H1 (cell line): Measurements from ENCODE around the gene ADD1. TPM values are rescaled to one million over a fixed set of nuclear protein-coding genes. Genes with fewer than 3 reads are reported as not detected.

Source experiments
- ATF2 ChIP-seq: IDR thresholded peaks from 2 replicates; pipeline ENCODE4 v1.6.1; 2012; ENCODE audit warnings: low read length, inconsistent platforms
- CBX5 ChIP-seq: fragments of 300-800, 300-1000 bp; sonication (generic); IDR thresholded peaks from 2 replicates; pipeline ENCODE4 v1.7.1; 2016; ENCODE audit warnings: antibody characterized with exemption, low read length, low read depth
- CBX8 ChIP-seq: fragments of 300-800, 300-1000 bp; sonication (generic); IDR thresholded peaks from 2 replicates; pipeline ENCODE4 v1.7.1; 2016; ENCODE audit warnings: low read depth, low read length, borderline replicate concordance
- CTBP2 ChIP-seq: IDR thresholded peaks from 2 replicates; pipeline ENCODE4 v1.7.0; 2011; ENCODE audit warnings: borderline replicate concordance, mild to moderate bottlenecking, moderate library complexity, mixed read lengths, low read length; ENCODE audit not compliant: insufficient read depth, insufficient read length
- CTCF ChIP-seq, 3 experiments: IDR thresholded peaks; 1 replicate in 2 of 3; 2 replicates in 1 of 3; pipeline versions ENCODE4 v1.5.1 to v1.6.1; 2011; ENCODE audit warnings: low read length in 3 of 3, mild to moderate bottlenecking in 3 of 3, inconsistent platforms in 2 of 3, low read depth in 1 of 3, moderate library complexity in 1 of 3; ENCODE audit not compliant: insufficient read depth in 1 of 3; ENCODE audit errors: control extremely low read depth in 1 of 3
- E2F6 ChIP-seq: IDR thresholded peaks from 2 replicates; pipeline ENCODE4 v1.6.1; 2012; ENCODE audit warnings: inconsistent platforms
- EGR1 ChIP-seq: IDR thresholded peaks from 2 replicates; pipeline ENCODE4 v1.6.1; 2011; ENCODE audit warnings: low read depth, low read length, borderline replicate concordance
- EZH2 ChIP-seq: fragments of 200-600 bp; sonication (generic); IDR thresholded peaks from 2 replicates; pipeline ENCODE4 v1.7.1; 2012; ENCODE audit warnings: low read depth, mild to moderate bottlenecking, moderate library complexity, low read length, inconsistent platforms; ENCODE audit not compliant: severe bottlenecking
- JUND ChIP-seq: IDR thresholded peaks from 2 replicates; pipeline ENCODE4 v1.6.1; 2011; ENCODE audit warnings: mild to moderate bottlenecking, improper control_type of control experiment, low read length
- MAFK ChIP-seq: IDR thresholded peaks from 2 replicates; pipeline ENCODE4 v1.6.1; 2012; ENCODE audit warnings: low read depth, mild to moderate bottlenecking, improper control_type of control experiment, low read length
- PHF8 ChIP-seq: fragments of 200-600 bp; sonication (generic); conservative IDR thresholded peaks from 2 replicates; pipeline ENCODE4 v1.7.1; 2012; ENCODE audit warnings: low read depth, mild to moderate bottlenecking, inconsistent platforms, low read length, moderate library complexity
- SAP30 ChIP-seq: fragments of 300-600 bp; sonication (generic); IDR thresholded peaks from 2 replicates; pipeline ENCODE4 v1.7.1; 2012; ENCODE audit warnings: low read length, moderate library complexity, mild to moderate bottlenecking, inconsistent platforms; ENCODE audit not compliant: insufficient read depth, insufficient replicate concordance
- SIN3A ChIP-seq, 2 experiments: IDR thresholded peaks in 1 of 2; conservative IDR thresholded peaks in 1 of 2; 2 replicates each; pipeline ENCODE4 v1.6.1; 2011 to 2012; ENCODE audit warnings: low read length in 2 of 2, improper control_type of control experiment in 1 of 2, low read depth in 1 of 2, mild to moderate bottlenecking in 1 of 2
- SIRT6 ChIP-seq: IDR thresholded peaks from one replicate; pipeline ENCODE4 v1.7.1; 2012; ENCODE audit warnings: low read length, inconsistent platforms
- TBP ChIP-seq: IDR thresholded peaks from 2 replicates; pipeline ENCODE4 v1.6.1; 2011; ENCODE audit warnings: low read depth, low read length, improper control_type of control experiment
- TCF12 ChIP-seq: IDR thresholded peaks from 2 replicates; pipeline ENCODE4 v1.6.1; 2011; ENCODE audit warnings: low read depth, mild to moderate bottlenecking, low read length
- ZNF274 ChIP-seq: IDR thresholded peaks from 2 replicates; pipeline ENCODE4 v1.7.0; 2012; ENCODE audit warnings: low read length, borderline replicate concordance; ENCODE audit errors: extremely low read depth
- polyA plus RNA-seq, 7 experiments: library from polyadenylated mRNA; depleted of rRNA in 3 of 7; stranded (reverse) in 5 of 7; unstranded in 2 of 7; fragments of >200 nt in 5 of 7; fragments of 200-250 nt in 2 of 7; gene quantifications; 1 replicate in 5 of 7; 2 replicates in 1 of 7; 4 replicates in 1 of 7; pipeline versions ENCODE4 v1.2.1 to v1.2.3, GENCODE V29; 2011 to 2013; ENCODE audit warnings: missing spikeins in 2 of 7, mixed read lengths in 2 of 7
- total RNA-seq: library from RNA; stranded (reverse); fragmentation: NEBNext Ultra II Directional; extraction: Animal tissue kit (Norgen Biotek cat#: 25700); gene quantifications from 2 replicates; pipeline ENCODE4 v1.2.1, GENCODE V29; 2021

The ADD1 gene
- total and polyA plus RNA-seq, 2 of the 8 experiments (the other 6 are each of a cell fraction or from before 2014, with no cell fraction given), result 113 to 143 TPM

DNA sequence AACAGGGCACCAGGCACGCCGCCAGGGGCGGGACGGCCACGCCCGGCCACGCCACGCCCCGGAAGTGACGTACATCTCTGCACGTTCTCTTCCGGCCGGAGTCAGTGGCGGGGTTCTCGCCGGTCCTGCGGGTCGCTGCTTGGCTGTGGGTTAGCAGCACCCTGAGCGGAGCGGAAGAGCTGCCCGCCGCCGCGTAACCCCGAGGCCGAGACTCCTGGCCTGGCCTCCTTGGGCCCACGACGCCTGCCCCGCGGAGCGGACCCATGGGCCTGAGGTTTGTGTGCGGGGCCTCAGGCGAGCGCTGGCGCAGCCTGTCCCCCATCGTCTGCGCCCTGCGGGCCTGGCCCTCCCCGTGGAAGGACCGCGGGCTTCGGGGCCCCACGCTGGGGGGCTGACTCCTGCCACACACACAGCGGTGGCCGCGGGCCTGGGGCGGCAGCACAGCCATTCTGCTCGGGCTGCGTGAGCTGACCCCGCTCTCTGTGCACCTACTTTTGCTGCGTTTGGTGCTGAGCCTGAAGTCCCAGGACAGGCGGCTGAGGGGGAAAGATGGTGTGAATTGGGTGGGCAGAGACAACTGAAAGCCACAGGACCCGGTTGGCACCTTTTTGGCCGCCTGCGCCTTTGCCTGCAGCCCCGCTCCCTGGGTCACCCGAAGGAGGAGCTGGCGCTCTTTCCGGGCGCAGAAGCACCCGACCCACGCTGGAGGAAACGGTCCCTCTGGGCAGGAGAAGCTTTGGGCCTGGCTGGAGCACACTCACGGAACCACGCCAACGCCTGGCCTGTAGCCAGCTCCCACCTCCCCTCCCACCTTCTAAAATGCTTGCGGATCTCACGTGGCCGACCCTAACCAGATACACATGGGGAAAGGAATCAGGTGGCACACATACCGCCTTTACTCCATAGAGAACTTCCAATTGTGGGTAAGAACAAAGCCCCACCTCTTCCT, 91.4 kb downstream of the ADD1 start (continued):
- TF ChIP-seq SIN3A (conservative IDR thresholded peaks at IDR 0.05 in 1 of 2, IDR thresholded peaks at IDR 0.05 in 1 of 2; ENCODE audit: low read depth in 1 of 2, low read length in 2 of 2) (peak in 1 of 2 experiments; percentile 43; a peak in 1 of 4 replicates), SAP30 (no peak), SIRT6 (no peak), CTBP2 (no peak), CBX8 (no peak), TBP (peak; percentile 40; the same call in 1 of the 2 replicates), E2F6 (peak; percentile 44; the same call in 1 of the 2 replicates), JUND (no peak), EZH2 (no peak), TCF12 (no peak), ZNF274 (no peak), CBX5 (no peak), CTCF (IDR thresholded peaks at IDR 0.05; ENCODE audit: control extremely low read depth in 1 of 3, insufficient read depth in 1 of 3, low read depth in 1 of 3, low read length in 3 of 3) (no peak), MAFK (no peak), ATF2 (no peak; the same call in 1 of the 2 replicates), PHF8 (peak; percentile 95), EGR1 (no peak)
